MM.1S (cell line): ENCODE measurements around the gene KLRC4.

Source experiments
- EZH2 ChIP-seq: fragments of 300-600 bp; sonication (generic); optimal IDR thresholded peaks from 2 replicates; pipeline ENCODE3; 2017; ENCODE audit warnings: low read depth, mild to moderate bottlenecking, antibody characterized with exemption, low read length, mixed read lengths
- TF ChIP-seq, protein P1 (sequence below): fragments of 300-600 bp; sonication (generic); IDR thresholded peaks from 2 replicates; pipeline ENCODE4 v1.5.1; 2016; ENCODE audit warnings: antibody characterized with exemption, low read length, mixed read lengths

DNA sequence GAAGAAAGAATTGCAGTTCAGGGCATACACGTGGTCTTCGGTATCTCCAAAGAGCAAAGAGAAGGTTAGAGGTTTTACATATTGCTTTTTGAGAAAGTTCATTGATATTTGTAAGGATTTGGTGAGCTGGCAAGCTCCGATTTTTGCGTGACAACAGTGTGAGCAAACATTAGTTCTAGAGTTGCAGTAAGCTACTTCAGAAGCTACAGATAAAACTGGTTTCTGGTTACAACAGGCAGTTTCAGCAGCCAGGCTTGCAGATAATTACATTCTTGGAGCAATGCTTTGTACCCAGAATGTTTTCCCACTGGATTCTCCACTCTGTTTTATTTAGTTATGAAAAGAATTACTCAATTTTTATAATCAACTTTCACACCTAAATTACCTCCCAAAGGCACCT lies 47.9 kb downstream of the KLRC4 start:
- TF ChIP-seq EZH2 = no peak
- TF ChIP-seq, protein P1, sequence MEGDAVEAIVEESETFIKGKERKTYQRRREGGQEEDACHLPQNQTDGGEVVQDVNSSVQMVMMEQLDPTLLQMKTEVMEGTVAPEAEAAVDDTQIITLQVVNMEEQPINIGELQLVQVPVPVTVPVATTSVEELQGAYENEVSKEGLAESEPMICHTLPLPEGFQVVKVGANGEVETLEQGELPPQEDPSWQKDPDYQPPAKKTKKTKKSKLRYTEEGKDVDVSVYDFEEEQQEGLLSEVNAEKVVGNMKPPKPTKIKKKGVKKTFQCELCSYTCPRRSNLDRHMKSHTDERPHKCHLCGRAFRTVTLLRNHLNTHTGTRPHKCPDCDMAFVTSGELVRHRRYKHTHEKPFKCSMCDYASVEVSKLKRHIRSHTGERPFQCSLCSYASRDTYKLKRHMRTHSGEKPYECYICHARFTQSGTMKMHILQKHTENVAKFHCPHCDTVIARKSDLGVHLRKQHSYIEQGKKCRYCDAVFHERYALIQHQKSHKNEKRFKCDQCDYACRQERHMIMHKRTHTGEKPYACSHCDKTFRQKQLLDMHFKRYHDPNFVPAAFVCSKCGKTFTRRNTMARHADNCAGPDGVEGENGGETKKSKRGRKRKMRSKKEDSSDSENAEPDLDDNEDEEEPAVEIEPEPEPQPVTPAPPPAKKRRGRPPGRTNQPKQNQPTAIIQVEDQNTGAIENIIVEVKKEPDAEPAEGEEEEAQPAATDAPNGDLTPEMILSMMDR = no peak
